Endothelial cell of umbilical vein (primary cell): Measurements from ENCODE around the gene SENP8. TPM values are rescaled to one million over a fixed set of nuclear protein-coding genes. Genes with fewer than 3 reads are reported as not detected.

Experiments used
- BruUV-seq: library from RNA; stranded (reverse); fragments of 400-500 nt; replicated peaks from 2 replicates; lab custom pipeline; 2021; lab: Mats Ljungman, UMichigan
- CTCF ChIA-PET: fragments of 300-600, 350-600 bp; sonication (Branson Sonifier 250); formaldehyde crosslinking; loops from one replicate; lab custom pipeline; 2021; ENCODE audit warnings: antibody characterized with exemption, inconsistent platforms; lab: Charles Lee
- POLR2A ChIA-PET: fragments of 300-600, 350-600 bp; sonication (Branson Sonifier 250); formaldehyde crosslinking; loops from one replicate; lab custom pipeline; 2021; ENCODE audit warnings: antibody characterized with exemption, inconsistent platforms; lab: Charles Lee
- DNase-seq: peaks from one replicate; pipeline ENCODE4 v3.0.0-alpha.2; 2011; ENCODE audit warnings: low read depth, low spot score
- FAIRE-seq: peaks from 2 replicates; lab custom pipeline; 2011; peaks lifted over from hg19 to GRCh38; lab: Jason Lieb, UNC
- H2AFZ ChIP-seq: 2 replicates; pipeline ENCODE4 v1.6.0; 2012; ENCODE audit warnings: low read depth, low read length, control low read depth, inconsistent platforms
- H3K27ac ChIP-seq: 2 replicates; pipeline ENCODE4 v1.5.1; 2011; ENCODE audit warnings: low read depth, mild to moderate bottlenecking, control low read depth, low read length, moderate library complexity; ENCODE audit not compliant: insufficient read depth
- H3K27me3 ChIP-seq, 2 experiments: 2 replicates each; pipeline versions ENCODE4 v1.6.0 to v1.6.1; 2011; ENCODE audit warnings: low read length in 2 of 2, mixed read lengths in 1 of 2; ENCODE audit not compliant: control insufficient read depth in 2 of 2, insufficient read depth in 2 of 2
- H3K36me3 ChIP-seq, 2 experiments: 2 replicates in 1 of 2; 3 replicates in 1 of 2; pipeline ENCODE4 v1.5.1; 2011; ENCODE audit warnings: low read length in 2 of 2, mild to moderate bottlenecking in 1 of 2, moderate library complexity in 1 of 2; ENCODE audit not compliant: control insufficient read depth in 2 of 2, insufficient read depth in 2 of 2; ENCODE audit errors: extremely low read depth in 1 of 2
- H3K4me1 ChIP-seq: 3 replicates; pipeline ENCODE4 v1.5.1; 2011; ENCODE audit warnings: mild to moderate bottlenecking, low read length; ENCODE audit not compliant: control insufficient read depth, insufficient read depth; ENCODE audit errors: extremely low read depth
- H3K4me2 ChIP-seq: 2 replicates; pipeline ENCODE4 v1.6.1; 2011; ENCODE audit warnings: low read length, control low read depth, mixed read lengths; ENCODE audit not compliant: insufficient read depth
- H3K4me3 ChIP-seq, 3 experiments: fragments of 200-600 bp in 1 of 3; sonication (generic), shearing (Covaris generic) in 1 of 3; replicated peaks in 1 of 3; 2 replicates each; pipeline ENCODE4 v1.5.1; 2011 to 2016; ENCODE audit warnings: control low read depth in 3 of 3, low read length in 3 of 3, mild to moderate bottlenecking in 2 of 3, inconsistent platforms in 1 of 3, low read depth in 1 of 3, moderate library complexity in 1 of 3; ENCODE audit not compliant: insufficient read depth in 1 of 3
- H3K79me2 ChIP-seq: 2 replicates; pipeline ENCODE4 v1.6.0; 2012; ENCODE audit warnings: low read length, inconsistent platforms; ENCODE audit not compliant: control insufficient read depth, insufficient read depth
- H3K9ac ChIP-seq: replicated peaks from 2 replicates; pipeline ENCODE3; 2011; ENCODE audit warnings: low read length, control low read depth; ENCODE audit not compliant: insufficient read depth; ENCODE audit errors: extremely low read depth
- H3K9me1 ChIP-seq: replicated peaks from 3 replicates; pipeline ENCODE4 v1.6.0; 2011; ENCODE audit warnings: mild to moderate bottlenecking, low read length; ENCODE audit not compliant: control insufficient read depth, insufficient read depth; ENCODE audit errors: extremely low read depth
- H3K9me3 ChIP-seq: replicated peaks from 2 replicates; pipeline ENCODE4 v1.5.1; 2012; ENCODE audit warnings: low read length, inconsistent platforms; ENCODE audit not compliant: control insufficient read depth, insufficient read depth
- H4K20me1 ChIP-seq: replicated peaks from 2 replicates; pipeline ENCODE3; 2011; ENCODE audit warnings: mild to moderate bottlenecking, low read length; ENCODE audit not compliant: control insufficient read depth, insufficient read depth; ENCODE audit errors: extremely low read depth
- EZH2 ChIP-seq: IDR thresholded peaks from 2 replicates; pipeline ENCODE4 v1.6.1; 2012; ENCODE audit warnings: borderline replicate concordance, low read depth, mild to moderate bottlenecking, moderate library complexity, low read length, inconsistent platforms; ENCODE audit not compliant: severe bottlenecking
- FOS ChIP-seq: IDR thresholded peaks from 2 replicates; pipeline ENCODE4 v1.6.1; 2011; ENCODE audit warnings: mild to moderate bottlenecking, low read length, moderate library complexity, borderline replicate concordance; ENCODE audit not compliant: insufficient read depth
- GATA2 ChIP-seq: IDR thresholded peaks from 2 replicates; pipeline ENCODE4 v1.7.0; 2011; ENCODE audit warnings: low read depth, mild to moderate bottlenecking, moderate library complexity, mixed read lengths, low read length; ENCODE audit not compliant: insufficient read length, insufficient read depth
- JUN ChIP-seq: IDR thresholded peaks from 2 replicates; pipeline ENCODE4 v1.6.1; 2011; ENCODE audit warnings: borderline replicate concordance, low read depth; ENCODE audit not compliant: insufficient read length, insufficient read depth
- MAX ChIP-seq: IDR thresholded peaks from 2 replicates; pipeline ENCODE4 v1.6.1; 2011; ENCODE audit not compliant: insufficient read depth, insufficient read length
- MYC ChIP-seq: IDR thresholded peaks from one replicate; pipeline ENCODE4 v1.6.1; 2011; ENCODE audit warnings: mild to moderate bottlenecking, low read depth, low read length
- POLR2A ChIP-seq: IDR thresholded peaks from 2 replicates; pipeline ENCODE4 v1.6.1; 2012; ENCODE audit warnings: low read depth, mild to moderate bottlenecking, control low read depth, low read length
- POLR2AphosphoS5 ChIP-seq: IDR thresholded peaks from 2 replicates; pipeline ENCODE4 v1.6.1; 2012; ENCODE audit warnings: low read depth, mild to moderate bottlenecking, control low read depth, low read length, moderate library complexity; ENCODE audit not compliant: insufficient read depth
- dilution Hi-C: fragments of 300-500 bp; cut with MboI; formaldehyde crosslinking; loops from one replicate; pipeline ENCODE4 v1.15.0; 2019; ENCODE audit warnings: low sequenced_read_pairs; ENCODE audit not compliant: extremely low pct_ligation_motif_present
- intact Hi-C: fragments of 100-400 bp; cut with micrococcal nuclease; formaldehyde crosslinking; loops from one replicate; pipeline ENCODE4 v1.10.0; 2022
- polyA plus RNA-seq, 4 experiments: library from polyadenylated mRNA; depleted of rRNA in 3 of 4; stranded (reverse) in 3 of 4; unstranded in 1 of 4; fragments of >200 nt; gene quantifications; 2 replicates each; pipeline versions ENCODE4 v1.2.1 to v1.2.3, GENCODE V29; 2011 to 2012; ENCODE audit warnings: missing spikeins in 1 of 4
- total RNA-seq: library from RNA; stranded (reverse); gene quantifications from 2 replicates; pipeline ENCODE4 v1.2.3, GENCODE V29; 2021
- TF ChIP-seq, protein P1 (sequence below), 2 donors: IDR thresholded peaks; 1 replicate in 1 of 2; 2 replicates in 1 of 2; pipeline ENCODE4 v1.5.1; 2011; ENCODE audit warnings: low read length in 2 of 2, mild to moderate bottlenecking in 2 of 2, moderate library complexity in 2 of 2, control low read depth in 1 of 2, inconsistent platforms in 1 of 2, low read depth in 1 of 2; ENCODE audit not compliant: insufficient read depth in 1 of 2; ENCODE audit errors: extremely low read depth in 1 of 2

SENP8 gene
- total and polyA plus RNA-seq, 2 donors (not counting 3 experiments of a cell fraction or from before 2014, with no cell fraction given): 0.91 to 1.3 TPM

GRCh38 chr15:72182673-72183072, 64.5 kb downstream of the SENP8 start:
- H3K9ac ChIP-seq: no peak overlapping the region
- H3K27me3 ChIP-seq: peaks cover 19 to 24% of the 10 kb centered on the region in 2 experiments
- intact Hi-C loops (no loop called here), dilution Hi-C loops (no loop called here)
- H3K36me3 ChIP-seq: no peaks in the 10 kb centered on the region
- no peaks in the 10 kb centered on the region for H4K20me1 ChIP-seq
- BruUV-seq: no TSS peak
- ChIA-PET CTCF (interaction anchor here (1.4 kb wide), 1 partner anchor 27 kb away, joined by 5 read pairs; no protein-coding TSS in a partner anchor), POLR2A (no interaction called here)
- no peak overlapping the region for H3K4me3 ChIP-seq
- no peak overlapping the region for H3K4me2 ChIP-seq
- DNase-seq (no peak), FAIRE-seq (peak; percentile 63)
- TF ChIP-seq FOS (no peak), MAX (no peak), JUN (no peak), GATA2 (no peak), POLR2AphosphoS5 (no peak), EZH2 (no peak), POLR2A (no peak), MYC (no peak)
- TF ChIP-seq, protein P1, sequence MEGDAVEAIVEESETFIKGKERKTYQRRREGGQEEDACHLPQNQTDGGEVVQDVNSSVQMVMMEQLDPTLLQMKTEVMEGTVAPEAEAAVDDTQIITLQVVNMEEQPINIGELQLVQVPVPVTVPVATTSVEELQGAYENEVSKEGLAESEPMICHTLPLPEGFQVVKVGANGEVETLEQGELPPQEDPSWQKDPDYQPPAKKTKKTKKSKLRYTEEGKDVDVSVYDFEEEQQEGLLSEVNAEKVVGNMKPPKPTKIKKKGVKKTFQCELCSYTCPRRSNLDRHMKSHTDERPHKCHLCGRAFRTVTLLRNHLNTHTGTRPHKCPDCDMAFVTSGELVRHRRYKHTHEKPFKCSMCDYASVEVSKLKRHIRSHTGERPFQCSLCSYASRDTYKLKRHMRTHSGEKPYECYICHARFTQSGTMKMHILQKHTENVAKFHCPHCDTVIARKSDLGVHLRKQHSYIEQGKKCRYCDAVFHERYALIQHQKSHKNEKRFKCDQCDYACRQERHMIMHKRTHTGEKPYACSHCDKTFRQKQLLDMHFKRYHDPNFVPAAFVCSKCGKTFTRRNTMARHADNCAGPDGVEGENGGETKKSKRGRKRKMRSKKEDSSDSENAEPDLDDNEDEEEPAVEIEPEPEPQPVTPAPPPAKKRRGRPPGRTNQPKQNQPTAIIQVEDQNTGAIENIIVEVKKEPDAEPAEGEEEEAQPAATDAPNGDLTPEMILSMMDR (IDR thresholded peaks at IDR 0.05; ENCODE audit: extremely low read depth in 1 of 2, insufficient read depth in 1 of 2, low read depth in 1 of 2, low read length in 2 of 2): no peak
- no peak overlapping the region for H2AFZ ChIP-seq
- no peaks in the 10 kb centered on the region for H3K4me1 ChIP-seq
- H3K79me2 ChIP-seq: no peaks in the 10 kb centered on the region
- no peak overlapping the region for H3K27ac ChIP-seq
- H3K9me3 ChIP-seq: no peaks in the 10 kb centered on the region
- H3K9me1 ChIP-seq: no peaks in the 10 kb centered on the region
